PFSK-1 (cell line): ENCODE results near the gene SLC6A6.

ENCODE experiments used
- FOXP2 ChIP-seq: optimal IDR thresholded peaks from 2 replicates; pipeline ENCODE3; 2011; ENCODE audit warnings: borderline replicate concordance, control low read depth, inconsistent platforms; ENCODE audit not compliant: insufficient read depth; ENCODE audit errors: extremely low read length, extremely low read depth
- POLR2AphosphoS5 ChIP-seq: IDR thresholded peaks from 2 replicates; pipeline ENCODE4 v1.6.1; 2012; ENCODE audit warnings: low read depth, mild to moderate bottlenecking, control low read depth, low read length, moderate library complexity
- REST ChIP-seq, 2 experiments: IDR thresholded peaks; 2 replicates each; pipeline versions ENCODE4 v1.6.1 to v1.8.0; 2011 to 2012; ENCODE audit warnings: low read depth in 2 of 2, low read length in 2 of 2, control low read depth in 1 of 2, inconsistent platforms in 1 of 2, mild to moderate bottlenecking in 1 of 2, moderate library complexity in 1 of 2; ENCODE audit not compliant: insufficient read depth in 1 of 2
- SIN3A ChIP-seq: IDR thresholded peaks from 2 replicates; pipeline ENCODE4 v1.6.1; 2012; ENCODE audit warnings: mild to moderate bottlenecking, low read length, moderate library complexity, borderline replicate concordance; ENCODE audit not compliant: insufficient read depth
- TAF1 ChIP-seq: IDR thresholded peaks from 2 replicates; pipeline ENCODE4 v1.6.1; 2012; ENCODE audit warnings: low read length, control low read depth, borderline replicate concordance; ENCODE audit not compliant: insufficient read depth

Gene SLC6A6

GRCh38 chr3:14375192-14375591 is 27.2 kb upstream of the SLC6A6 start:
- TF ChIP-seq REST (IDR thresholded peaks at IDR 0.05; ENCODE audit: insufficient read depth in 1 of 2, low read depth in 2 of 2, low read length in 2 of 2) = no peak
- no peak for TF ChIP-seq POLR2AphosphoS5
- TF ChIP-seq TAF1 = no peak
- TF ChIP-seq FOXP2 = no peak
- TF ChIP-seq SIN3A = no peak

DNA sequence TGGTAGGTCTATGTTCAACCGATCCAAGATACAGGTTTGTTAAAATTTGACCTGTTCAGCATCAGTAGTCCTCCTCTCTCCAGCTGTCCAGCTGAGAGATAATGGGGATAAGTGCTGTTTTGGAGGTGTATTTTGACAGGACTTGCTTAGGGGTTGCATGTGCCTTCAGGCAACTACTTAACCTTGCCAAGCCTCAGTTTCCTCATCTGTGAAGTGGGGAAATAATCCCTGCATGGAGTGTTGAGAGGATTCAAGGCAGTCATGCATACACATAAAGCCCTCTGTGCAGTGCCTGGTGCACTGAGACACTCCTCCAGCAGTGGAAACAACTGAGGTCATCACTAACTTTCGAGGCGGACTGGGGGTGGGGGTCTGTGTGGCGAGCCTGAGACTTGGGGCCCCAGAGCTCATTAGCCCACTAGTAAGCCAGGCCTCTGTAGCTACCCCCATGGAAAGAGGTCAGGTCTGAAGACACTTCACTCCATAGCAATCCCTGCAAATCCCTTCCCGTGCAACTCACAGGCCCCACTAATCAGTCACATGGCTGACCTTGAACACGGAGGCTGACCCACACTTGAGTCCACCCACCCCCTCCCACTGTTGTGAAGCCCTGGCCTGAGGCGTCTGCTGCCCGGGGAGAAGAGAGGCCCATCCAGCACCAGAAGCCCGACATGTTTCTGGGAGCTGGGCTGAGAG is 25.9 kb upstream of the SLC6A6 start:
- TF ChIP-seq POLR2AphosphoS5 = no peak
- TF ChIP-seq SIN3A = no peak
- no peak for TF ChIP-seq TAF1
- TF ChIP-seq FOXP2 = no peak

DNA sequence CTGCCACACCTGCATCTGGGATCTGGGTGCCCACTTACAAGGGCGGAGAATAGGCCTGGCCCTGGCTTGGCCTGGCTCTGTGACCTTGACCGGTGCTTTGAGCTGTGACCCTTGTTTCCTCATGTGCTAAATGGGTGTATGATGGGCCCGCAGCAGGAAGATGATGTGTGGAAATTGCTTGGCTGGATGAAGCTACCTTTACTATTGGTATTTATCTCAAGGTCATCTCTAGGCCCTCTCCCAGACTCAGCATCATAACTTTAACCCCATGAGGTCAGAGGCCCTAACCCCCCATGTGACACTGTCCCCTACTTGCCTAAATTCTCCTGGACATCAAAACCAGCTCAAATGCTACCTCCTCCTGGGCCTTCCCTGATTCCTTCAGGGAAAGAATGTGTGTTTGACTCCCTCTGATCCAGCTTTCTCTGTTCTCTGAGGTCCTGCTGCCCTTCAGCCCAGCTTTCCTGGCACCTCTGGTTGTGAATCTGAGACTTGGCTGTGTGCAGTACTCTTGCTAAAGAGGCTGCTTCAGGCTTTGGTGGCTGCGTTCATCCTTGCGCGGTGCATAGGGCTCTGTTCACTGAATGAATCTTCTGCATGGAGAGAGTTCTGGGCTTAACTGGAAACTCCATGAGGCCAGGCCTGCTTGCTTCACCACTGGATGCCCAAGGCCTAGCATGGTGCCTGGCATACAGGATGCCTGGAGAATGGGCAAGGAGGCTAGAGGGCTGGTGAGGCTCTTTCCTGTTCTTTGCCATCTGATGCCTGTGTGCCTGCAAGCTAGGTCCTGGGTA is 25.2 kb upstream of the SLC6A6 start:
- TF ChIP-seq TAF1 = no peak
- TF ChIP-seq SIN3A = no peak
- no peak for TF ChIP-seq REST (IDR thresholded peaks at IDR 0.05; ENCODE audit: insufficient read depth in 1 of 2, low read depth in 2 of 2, low read length in 2 of 2)
- TF ChIP-seq FOXP2 = no peak
- no peak for TF ChIP-seq POLR2AphosphoS5

GRCh38 chr3:14377838-14378169 is 24.6 kb upstream of the SLC6A6 start:
- TF ChIP-seq REST (IDR thresholded peaks at IDR 0.05; ENCODE audit: insufficient read depth in 1 of 2, low read depth in 2 of 2, low read length in 2 of 2) (no peak), TAF1 (no peak), FOXP2 (no peak), POLR2AphosphoS5 (no peak), SIN3A (no peak)

DNA sequence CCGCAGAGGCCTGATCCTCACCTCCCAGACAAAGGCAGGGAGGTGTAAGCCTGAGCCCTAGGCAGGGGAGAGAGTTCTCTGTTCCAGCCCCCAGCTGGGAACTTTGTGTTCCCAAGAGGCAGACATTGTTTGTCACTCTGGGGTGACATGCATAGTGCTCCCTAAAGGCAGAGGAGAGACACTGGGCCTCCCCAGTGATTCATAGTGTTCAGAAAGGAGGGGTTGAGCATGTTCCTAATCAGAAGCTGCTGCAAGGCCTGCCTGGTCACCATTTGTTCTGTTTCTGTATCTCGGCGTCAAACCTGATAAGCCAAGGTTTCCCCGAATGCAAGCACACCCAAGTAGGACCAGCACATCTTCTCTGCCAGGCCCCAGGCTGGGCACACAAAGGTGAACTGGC is 24.0 kb upstream of the SLC6A6 start:
- TF ChIP-seq SIN3A = no peak
- no peak for TF ChIP-seq TAF1
- TF ChIP-seq FOXP2 = no peak
- TF ChIP-seq REST (IDR thresholded peaks at IDR 0.05; ENCODE audit: insufficient read depth in 1 of 2, low read depth in 2 of 2, low read length in 2 of 2) = no peak
- TF ChIP-seq POLR2AphosphoS5 = no peak
